AG04450 (cell line): ENCODE results near the gene VCX. TPM values are rescaled to one million over a fixed set of nuclear protein-coding genes. Genes with fewer than 3 reads are reported as not detected.
"Not testable (repeated sequence)": the region's sequence is repeated elsewhere in the genome, so short reads cannot be mapped to it uniquely, and the experiment has no call there.

Source experiments
- CTCF ChIA-PET: fragments of 300-600, 350-600 bp; formaldehyde crosslinking; extraction: SDS; loops from one replicate; lab custom pipeline; 2022; ENCODE audit warnings: antibody characterized with exemption, inconsistent platforms; lab: Charles Lee
- POLR2A ChIA-PET: fragments of 350-600 bp; formaldehyde crosslinking; extraction: SDS; loops from one replicate; lab custom pipeline; 2021; ENCODE audit warnings: antibody characterized with exemption, inconsistent platforms; lab: Yijun Ruan, JAX
- DNase-seq: peaks from one replicate; pipeline ENCODE4 v3.0.0-alpha.2; 2011; ENCODE audit warnings: low read depth, low spot score
- H3K27ac ChIP-seq: one replicate; pipeline ENCODE4 v1.5.1; 2012; ENCODE audit warnings: low read depth, low read length, control low read depth
- H3K27me3 ChIP-seq: one replicate; pipeline ENCODE4 v1.6.0; 2012; ENCODE audit warnings: low read length; ENCODE audit not compliant: control insufficient read depth, insufficient read depth
- H3K4me3 ChIP-seq: 2 replicates; pipeline ENCODE4 v1.5.1; 2011; ENCODE audit warnings: mild to moderate bottlenecking, low read depth, low read length, control low read depth
- H3K9me3 ChIP-seq: 2 replicates; pipeline ENCODE4 v1.5.1; 2012; ENCODE audit warnings: low read length; ENCODE audit not compliant: control insufficient read depth, insufficient read depth
- CTCF ChIP-seq: IDR thresholded peaks from 2 replicates; pipeline ENCODE4 v1.5.1; 2011; ENCODE audit warnings: low read depth, low read length, control low read depth, inconsistent platforms
- polyA minus RNA-seq: library from RNA; depleted of rRNA, polyadenylated mRNA; stranded (reverse); fragments of >200 nt; gene quantifications from 2 replicates; pipeline ENCODE4 v1.2.3, GENCODE V29; 2011; rRNA and poly(A)+ RNA removed
- polyA plus RNA-seq: library from polyadenylated mRNA; depleted of rRNA; stranded (reverse); fragments of >200 nt; gene quantifications from 2 replicates; pipeline ENCODE4 v1.2.3, GENCODE V29; 2011; rRNA removed

The VCX gene
- polyA plus RNA-seq (not detected in 2 replicates), polyA minus RNA-seq (not detected in 2 replicates)

- H3K4me3 ChIP-seq, DNase-seq, CTCF ChIA-PET, H3K27ac ChIP-seq, H3K9me3 ChIP-seq, POLR2A ChIA-PET, H3K27me3 ChIP-seq: not testable (repeated sequence)
Measured at GRCh38 chrX:7842871-7843270, at the start of gene VCX. Gene VCX, plus strand, starts transcription at chrX:7843171. Its CDS starts 33 bp downstream, at chrX:7843204.

- Histone ChIP-seq H3K4me3 (no peak overlapping the region), H3K27me3 (no peaks in the 10 kb centered on the region), H3K9me3 (no peaks in the 10 kb centered on the region; the same call in 1 of the 2 replicates), H3K27ac (no peak overlapping the region)
- ChIA-PET POLR2A (no interaction called here), CTCF (no interaction called here)
- TF ChIP-seq CTCF: no peak
- DNase-seq: no peak
Measured at GRCh38 chrX:7798327-7798726, 44.6 kb upstream of the VCX start.

- H3K27me3 ChIP-seq: no peaks in the 10 kb centered on the region
- no peak overlapping the region for H3K4me3 ChIP-seq
- no peak for TF ChIP-seq CTCF
- H3K27ac ChIP-seq: no peak overlapping the region
- ChIA-PET CTCF (no interaction called here), POLR2A (no interaction called here)
- H3K9me3 ChIP-seq: no peaks in the 10 kb centered on the region; the same call in 1 of the 2 replicates
- no peak for DNase-seq
Measured at GRCh38 chrX:7801711-7802110, 41.3 kb upstream of the VCX start.

GRCh38 chrX:7815166-7815805 is 27.7 kb upstream of the VCX start:
- no peaks in the 10 kb centered on the region for H3K9me3 ChIP-seq
- no peak overlapping the region for H3K27ac ChIP-seq
- DNase-seq: no peak
- no peaks in the 10 kb centered on the region for H3K27me3 ChIP-seq
- ChIA-PET CTCF (no interaction called here), POLR2A (no interaction called here)
- no peak for TF ChIP-seq CTCF
- no peak overlapping the region for H3K4me3 ChIP-seq

GRCh38 chrX:7828594-7828993 is 14.4 kb upstream of the VCX start:
- H3K4me3 ChIP-seq: no peak overlapping the region
- no peak for TF ChIP-seq CTCF
- no peaks in the 10 kb centered on the region for H3K27me3 ChIP-seq
- POLR2A ChIA-PET: no interaction called here
- CTCF ChIA-PET: no interaction called here
- no peak overlapping the region for H3K27ac ChIP-seq
- no peaks in the 10 kb centered on the region for H3K9me3 ChIP-seq
- no peak for DNase-seq
